Kidney capillary endothelial cell (primary cell): ENCODE results near the gene PSMD12.
"Not testable (repeated sequence)": the region's sequence is repeated elsewhere in the genome, so short reads cannot be mapped to it uniquely, and the experiment has no call there.

ENCODE experiments used
- DNase-seq: peaks from one replicate; pipeline ENCODE4 v3.0.0-alpha.2; 2018; ENCODE audit warnings: low spot score

The PSMD12 gene

GRCh38 chr17:67353929-67354574 is 12.3 kb downstream of the PSMD12 start:
- no peak for DNase-seq

GRCh38 chr17:67353161-67353560 is 13.2 kb downstream of the PSMD12 start:
- DNase-seq: no peak

GRCh38 chr17:67349420-67349819 is 17.0 kb downstream of the PSMD12 start:
- DNase-seq: no peak

GRCh38 chr17:67347826-67348225 is 18.6 kb downstream of the PSMD12 start:
- no peak for DNase-seq

- DNase-seq: no peak
Measured at GRCh38 chr17:67343237-67343636, 23.1 kb downstream of the PSMD12 start.

GRCh38 chr17:67338353-67338752 is 28.0 kb downstream of the PSMD12 start:
- DNase-seq: not testable (repeated sequence)

- DNase-seq: no peak
Measured at GRCh38 chr17:67336859-67337258, 29.5 kb downstream of the PSMD12 start.

GRCh38 chr17:67335245-67335835 is 31.0 kb downstream of the PSMD12 start:
- no peak for DNase-seq

- not testable (repeated sequence) for DNase-seq
Measured at GRCh38 chr17:67332162-67332508, 34.2 kb downstream of the PSMD12 start.

- DNase-seq: not testable (repeated sequence)
Measured at GRCh38 chr17:67331381-67332161, 34.8 kb downstream of the PSMD12 start.

GRCh38 chr17:67328026-67328425 is 38.4 kb downstream of the PSMD12 start:
- DNase-seq: no peak

GRCh38 chr17:67326959-67327745 is 39.2 kb downstream of the PSMD12 start:
- DNase-seq: not testable (repeated sequence)

- DNase-seq: no peak
Measured at GRCh38 chr17:67326440-67326839, 39.9 kb downstream of the PSMD12 start.

- DNase-seq: no peak
Measured at GRCh38 chr17:67324330-67324729, 42.0 kb downstream of the PSMD12 start.

- no peak for DNase-seq
Measured at GRCh38 chr17:67323445-67323844, 42.9 kb downstream of the PSMD12 start.

- no peak for DNase-seq
Measured at GRCh38 chr17:67322042-67322787, 44.2 kb downstream of the PSMD12 start.

- not testable (repeated sequence) for DNase-seq
Measured at GRCh38 chr17:67321486-67321885, 44.9 kb downstream of the PSMD12 start.

GRCh38 chr17:67316781-67317180 is 49.6 kb downstream of the PSMD12 start:
- no peak for DNase-seq

- DNase-seq: no peak
Measured at GRCh38 chr17:67315865-67316264, 50.5 kb downstream of the PSMD12 start.

- peak; percentile 82 for DNase-seq
Measured at GRCh38 chr17:67312265-67312664, 54.1 kb downstream of the PSMD12 start.

- no peak for DNase-seq
Measured at GRCh38 chr17:67311575-67311974, 54.8 kb downstream of the PSMD12 start.

GRCh38 chr17:67310406-67310805 is 56.0 kb downstream of the PSMD12 start:
- DNase-seq: no peak
